Liver (tissue), 9 donors: Measurements from ENCODE around the gene ERC2. TPM values are rescaled to one million over a fixed set of nuclear protein-coding genes. Genes with fewer than 3 reads are reported as not detected.

ENCODE experiments used
- DNase-seq: peaks from one replicate; pipeline ENCODE4 v3.0.0-alpha.2; 2017; ENCODE audit warnings: low spot score
- H3K27ac ChIP-seq, 2 donors: one replicate each; pipeline ENCODE4 v1.7.0; 2013; ENCODE audit warnings: inconsistent platforms in 2 of 2, low read length in 2 of 2, control low read depth in 1 of 2, low read depth in 1 of 2, mild to moderate bottlenecking in 1 of 2
- H3K27me3 ChIP-seq, 4 donors: one replicate each; pipeline versions ENCODE4 v1.6.1 to v1.7.0; 2013; ENCODE audit warnings: low read length in 3 of 4, inconsistent platforms in 1 of 4, mild to moderate bottlenecking in 1 of 4, moderate library complexity in 1 of 4; ENCODE audit not compliant: control insufficient read depth in 4 of 4, insufficient read depth in 4 of 4
- H3K36me3 ChIP-seq, 4 donors: one replicate each; pipeline versions ENCODE4 v1.6.1 to v1.7.0; 2013; ENCODE audit warnings: low read length in 3 of 4, mild to moderate bottlenecking in 3 of 4, low read depth in 1 of 4, moderate library complexity in 1 of 4; ENCODE audit not compliant: control insufficient read depth in 4 of 4, insufficient read depth in 3 of 4
- H3K4me1 ChIP-seq, 4 donors: one replicate each; pipeline versions ENCODE4 v1.6.1 to v1.7.0; 2013; ENCODE audit warnings: low read length in 3 of 4, mild to moderate bottlenecking in 3 of 4, moderate library complexity in 1 of 4; ENCODE audit not compliant: control insufficient read depth in 4 of 4, insufficient read depth in 4 of 4
- H3K4me3 ChIP-seq, 3 donors: one replicate each; pipeline versions ENCODE4 v1.6.1 to v1.7.0; 2013; ENCODE audit warnings: low read length in 3 of 3, control low read depth in 1 of 3, low read depth in 1 of 3, mild to moderate bottlenecking in 1 of 3
- H3K9ac ChIP-seq, 2 donors: one replicate each; pipeline ENCODE4 v1.7.0; 2013; ENCODE audit warnings: low read length in 2 of 2, mild to moderate bottlenecking in 2 of 2, moderate library complexity in 2 of 2, control low read depth in 1 of 2, low read depth in 1 of 2
- H3K9me3 ChIP-seq, 4 donors: one replicate each; pipeline versions ENCODE4 v1.6.1 to v1.7.0; 2013; ENCODE audit warnings: low read length in 3 of 4; ENCODE audit not compliant: control insufficient read depth in 4 of 4
- EGR1 ChIP-seq, 2 donors: IDR thresholded peaks; 2 replicates each; pipeline ENCODE4 v1.6.1; 2016 to 2018; ENCODE audit warnings: antibody characterized with exemption in 2 of 2, low read depth in 2 of 2
- FOXA1 ChIP-seq: IDR thresholded peaks from 2 replicates; pipeline ENCODE4 v1.6.1; 2016; ENCODE audit warnings: antibody characterized with exemption
- FOXA2 ChIP-seq: IDR thresholded peaks from 2 replicates; pipeline ENCODE4 v1.6.1; 2016; ENCODE audit warnings: antibody characterized with exemption
- GABPA ChIP-seq, 2 donors: IDR thresholded peaks in 1 of 2; conservative IDR thresholded peaks in 1 of 2; 2 replicates each; pipeline ENCODE4 v1.6.1; 2016; ENCODE audit warnings: antibody characterized with exemption in 2 of 2, mild to moderate bottlenecking in 1 of 2, moderate library complexity in 1 of 2
- HNF4G ChIP-seq: IDR thresholded peaks from 2 replicates; pipeline ENCODE4 v1.6.1; 2016; ENCODE audit warnings: antibody characterized with exemption
- JUND ChIP-seq, 2 donors: IDR thresholded peaks; 2 replicates each; pipeline ENCODE4 v1.6.1; 2016; ENCODE audit warnings: antibody characterized with exemption in 2 of 2
- RAD21 ChIP-seq, 2 donors: IDR thresholded peaks; 2 replicates each; pipeline ENCODE4 v1.6.1; 2016; ENCODE audit warnings: antibody characterized with exemption in 2 of 2, mild to moderate bottlenecking in 2 of 2
- RXRA ChIP-seq, 2 donors: IDR thresholded peaks; 2 replicates each; pipeline ENCODE4 v1.6.1; 2017 to 2018; ENCODE audit warnings: antibody characterized with exemption in 2 of 2, mild to moderate bottlenecking in 1 of 2
- TAF1 ChIP-seq: conservative IDR thresholded peaks from 2 replicates; pipeline ENCODE4 v1.6.1; 2016; ENCODE audit warnings: antibody characterized with exemption, mild to moderate bottlenecking
- YY1 ChIP-seq: IDR thresholded peaks from 2 replicates; pipeline ENCODE4 v1.6.1; 2016; ENCODE audit warnings: antibody characterized with exemption, mild to moderate bottlenecking
- WGBS: extraction: QIAGEN DNeasy Blood & Tissue Kit; methylation state at CpG from one replicate; pipeline ENCODE4 v1.1.7; 2013; 5-methylcytosine and 5-hydroxymethylcytosine counted together
- polyA plus RNA-seq, 2 donors: library from polyadenylated mRNA; stranded (reverse) in 1 of 2; unstranded in 1 of 2; fragments of 200-250 nt in 1 of 2; fragments of >200 nt in 1 of 2; fragmentation: Nextera tagmentation in 1 of 2; extraction: Ambion mirVana in 1 of 2; gene quantifications; one replicate each; pipeline versions ENCODE4 v1.2.1 to v1.2.3, GENCODE V29; 2013 to 2015
- total RNA-seq, 2 donors: library from RNA; depleted of rRNA; stranded (reverse); fragments of >200 nt; gene quantifications; one replicate each; pipeline ENCODE4 v1.2.3, GENCODE V29; 2014
- TF ChIP-seq, protein P1 (sequence below): fragments of 150-350 bp; IDR thresholded peaks from 2 replicates; pipeline ENCODE4 v1.5.1; 2017; ENCODE audit warnings: improper control_type of control experiment, low read depth, low read length; ENCODE audit not compliant: missing input control
- TF ChIP-seq, protein P2 (sequence below): IDR thresholded peaks from 2 replicates; pipeline ENCODE4 v1.6.1; 2016; ENCODE audit warnings: antibody characterized with exemption
- donor health status: healthy.
- donor health status: healthy.
- donor health status: healthy.
- donor health status: healthy.
- donor health status: healthy.

Gene ERC2
- total and polyA plus RNA-seq, 4 donors = 0.14 to 0.25 TPM; not detected in 2

DNA sequence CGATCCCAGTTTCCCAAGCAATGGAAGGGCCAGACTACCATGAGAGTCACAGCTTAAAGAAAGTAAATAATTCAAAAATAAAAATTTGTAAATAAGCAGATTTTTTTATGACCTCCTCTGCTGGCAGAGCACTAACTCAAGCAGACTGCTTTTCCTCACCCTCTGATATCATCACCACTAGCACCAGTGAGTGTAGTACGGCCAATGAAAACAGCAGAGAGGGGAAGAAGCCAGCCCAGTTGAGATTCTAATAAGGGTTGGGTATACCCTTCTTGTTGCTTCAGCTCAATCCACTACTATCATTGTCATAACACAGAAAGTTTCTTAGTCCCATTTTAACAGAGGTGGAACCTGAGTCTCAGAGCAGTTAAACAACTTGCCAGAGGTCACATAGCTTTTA is 193.1 kb downstream of the ERC2 start:
- WGBS = 86% methylated on average over 2 of the region's 2 CpGs
- Histone ChIP-seq H3K4me3 (no peak overlapping the region), H3K4me1 (no peaks in the 10 kb centered on the region), H3K27ac (no peak overlapping the region), H3K9ac (no peak overlapping the region), H3K36me3 (no peaks in the 10 kb centered on the region), H3K27me3 (no peaks in the 10 kb centered on the region), H3K9me3 (peaks cover 0 to 4% (median under 1%) of the 10 kb centered on the region in 4 donors)
- TF ChIP-seq GABPA (IDR thresholded peaks at IDR 0.05 in 1 of 2, conservative IDR thresholded peaks at IDR 0.05 in 1 of 2) (no peak), EGR1 (IDR thresholded peaks at IDR 0.05; ENCODE audit: low read depth in 2 of 2) (no peak), FOXA2 (no peak), YY1 (no peak), TAF1 (no peak), HNF4G (no peak), FOXA1 (no peak), JUND (IDR thresholded peaks at IDR 0.05) (no peak), RAD21 (IDR thresholded peaks at IDR 0.05) (no peak)
- TF ChIP-seq, protein P1, sequence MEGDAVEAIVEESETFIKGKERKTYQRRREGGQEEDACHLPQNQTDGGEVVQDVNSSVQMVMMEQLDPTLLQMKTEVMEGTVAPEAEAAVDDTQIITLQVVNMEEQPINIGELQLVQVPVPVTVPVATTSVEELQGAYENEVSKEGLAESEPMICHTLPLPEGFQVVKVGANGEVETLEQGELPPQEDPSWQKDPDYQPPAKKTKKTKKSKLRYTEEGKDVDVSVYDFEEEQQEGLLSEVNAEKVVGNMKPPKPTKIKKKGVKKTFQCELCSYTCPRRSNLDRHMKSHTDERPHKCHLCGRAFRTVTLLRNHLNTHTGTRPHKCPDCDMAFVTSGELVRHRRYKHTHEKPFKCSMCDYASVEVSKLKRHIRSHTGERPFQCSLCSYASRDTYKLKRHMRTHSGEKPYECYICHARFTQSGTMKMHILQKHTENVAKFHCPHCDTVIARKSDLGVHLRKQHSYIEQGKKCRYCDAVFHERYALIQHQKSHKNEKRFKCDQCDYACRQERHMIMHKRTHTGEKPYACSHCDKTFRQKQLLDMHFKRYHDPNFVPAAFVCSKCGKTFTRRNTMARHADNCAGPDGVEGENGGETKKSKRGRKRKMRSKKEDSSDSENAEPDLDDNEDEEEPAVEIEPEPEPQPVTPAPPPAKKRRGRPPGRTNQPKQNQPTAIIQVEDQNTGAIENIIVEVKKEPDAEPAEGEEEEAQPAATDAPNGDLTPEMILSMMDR = no peak
- TF ChIP-seq, protein P2, sequence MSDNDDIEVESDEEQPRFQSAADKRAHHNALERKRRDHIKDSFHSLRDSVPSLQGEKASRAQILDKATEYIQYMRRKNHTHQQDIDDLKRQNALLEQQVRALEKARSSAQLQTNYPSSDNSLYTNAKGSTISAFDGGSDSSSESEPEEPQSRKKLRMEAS = no peak
- DNase-seq = no peak

DNA sequence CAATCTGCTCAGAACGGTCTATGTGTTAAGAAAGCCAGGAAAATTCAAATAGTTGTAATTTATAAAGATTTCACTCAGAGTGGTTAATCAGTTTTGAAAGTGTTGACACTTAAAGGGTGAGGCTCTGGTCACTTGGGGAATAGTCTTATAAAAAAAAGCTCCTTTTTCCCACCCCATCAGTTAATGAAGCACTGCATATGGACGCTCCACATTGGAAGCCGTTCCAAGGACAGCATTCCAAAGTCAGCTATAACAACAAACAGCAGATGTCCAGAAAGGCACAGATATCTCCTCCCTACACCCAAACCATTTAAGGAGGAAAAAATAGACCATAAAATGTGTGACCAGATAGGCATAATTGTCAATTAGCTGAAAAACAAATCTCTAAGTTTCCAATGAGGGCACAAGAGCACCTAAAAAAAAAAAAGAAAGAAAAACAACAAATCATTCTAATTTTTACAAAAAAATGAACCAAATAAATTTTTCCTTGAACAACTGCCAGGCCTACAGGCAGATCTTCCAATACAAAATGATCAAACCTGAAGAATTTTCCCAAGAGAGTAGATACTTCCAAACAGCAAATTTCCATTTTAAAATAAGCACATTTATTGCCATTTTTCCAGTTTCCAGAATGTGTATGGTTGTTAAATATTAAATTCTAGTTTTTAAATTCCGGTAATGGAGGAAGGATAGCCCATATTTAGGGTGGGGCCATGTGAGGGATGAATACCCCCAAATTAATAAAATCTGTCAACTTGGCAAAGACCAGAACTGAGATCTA is 198.3 kb downstream of the ERC2 start:
- WGBS = 75% methylated on average over 4 of the region's 4 CpGs
- Histone ChIP-seq H3K9me3 (peaks cover 0 to 7% (median 0%) of the 10 kb centered on the region in 4 donors), H3K4me3 (no peak overlapping the region), H3K4me1 (no peaks in the 10 kb centered on the region), H3K27me3 (no peaks in the 10 kb centered on the region), H3K27ac (no peak overlapping the region), H3K9ac (no peak overlapping the region), H3K36me3 (no peaks in the 10 kb centered on the region)
- TF ChIP-seq, protein P1 = no peak
- TF ChIP-seq EGR1 (IDR thresholded peaks at IDR 0.05; ENCODE audit: low read depth in 2 of 2) = no peak
- no peak for TF ChIP-seq RXRA (IDR thresholded peaks at IDR 0.05)
- TF ChIP-seq FOXA1 = no peak
- no peak for DNase-seq
